ENCODE results near the gene TOM1L2.
"Not testable (repeated sequence)": the region's sequence is repeated elsewhere in the genome, so short reads cannot be mapped to it uniquely, and the experiment has no call there.

The TOM1L2 gene

GRCh38 chr17:17814162-17815061, 157.8 kb downstream of the TOM1L2 start:
- no peak for DNase-seq

GRCh38 chr17:17813725-17814095, 158.5 kb downstream of the TOM1L2 start:
- no peak for DNase-seq

- DNase-seq = no peak
Measured at GRCh38 chr17:17813055-17813724, 159.0 kb downstream of the TOM1L2 start.

- DNase-seq = peak; percentile 68
Measured at GRCh38 chr17:17812211-17813054, 159.8 kb downstream of the TOM1L2 start.

- DNase-seq = no peak
Measured at GRCh38 chr17:17811381-17812210, 160.6 kb downstream of the TOM1L2 start.

GRCh38 chr17:17810895-17811248, 161.3 kb downstream of the TOM1L2 start:
- no peak for DNase-seq

GRCh38 chr17:17810084-17810894, 161.9 kb downstream of the TOM1L2 start:
- no peak for DNase-seq

- DNase-seq = no peak
Measured at GRCh38 chr17:17809531-17810083, 162.6 kb downstream of the TOM1L2 start.

GRCh38 chr17:17808706-17809432, 163.3 kb downstream of the TOM1L2 start:
- peak; percentile 35 for DNase-seq

GRCh38 chr17:17808200-17808599, 164.0 kb downstream of the TOM1L2 start:
- not testable (repeated sequence) for DNase-seq

- no peak for DNase-seq
Measured at GRCh38 chr17:17807440-17807839, 164.8 kb downstream of the TOM1L2 start.

- DNase-seq = no peak
Measured at GRCh38 chr17:17806611-17807274, 165.5 kb downstream of the TOM1L2 start.

GRCh38 chr17:17806035-17806434, 166.2 kb downstream of the TOM1L2 start:
- DNase-seq = no peak

GRCh38 chr17:17805575-17805974, 166.6 kb downstream of the TOM1L2 start:
- DNase-seq = no peak

- DNase-seq = no peak
Measured at GRCh38 chr17:17804007-17804406, 168.2 kb downstream of the TOM1L2 start.

GRCh38 chr17:17801800-17802481, 170.3 kb downstream of the TOM1L2 start:
- no peak for DNase-seq

GRCh38 chr17:17800504-17801021, 171.6 kb downstream of the TOM1L2 start:
- no peak for DNase-seq

- DNase-seq = no peak
Measured at GRCh38 chr17:17798573-17799255, 173.5 kb downstream of the TOM1L2 start.

All from hematopoietic multipotent progenitor cell treated with erythropoietin and hydrocortisone succinate and interleukin-3 and kit ligand, for 6 days (in vitro differentiated cells).